IPS-NIHi11 (cell line): ENCODE data around the gene NBAS.
"Not testable (repeated sequence)": the region's sequence is repeated elsewhere in the genome, so short reads cannot be mapped to it uniquely, and the experiment has no call there.

Experiments used
- DNase-seq: peaks from one replicate; pipeline ENCODE4 v3.0.0; 2012; ENCODE audit warnings: mixed read lengths, low spot score

NBAS gene

GRCh38 chr2:15210542-15210941 lies 350.6 kb downstream of the NBAS start:
- not testable (repeated sequence) for DNase-seq

GRCh38 chr2:15206419-15206818 lies 354.7 kb downstream of the NBAS start:
- DNase-seq: no peak

- no peak for DNase-seq
Measured at GRCh38 chr2:15205562-15205961, 355.6 kb downstream of the NBAS start.

GRCh38 chr2:15201009-15201408 lies 360.1 kb downstream of the NBAS start:
- DNase-seq: no peak

GRCh38 chr2:15200581-15200980 lies 360.6 kb downstream of the NBAS start:
- DNase-seq: no peak

GRCh38 chr2:15198051-15198450 lies 363.1 kb downstream of the NBAS start:
- DNase-seq: no peak

- no peak for DNase-seq
Measured at GRCh38 chr2:15195813-15196212, 365.3 kb downstream of the NBAS start.

- no peak for DNase-seq
Measured at GRCh38 chr2:15191789-15192188, 369.3 kb downstream of the NBAS start.

- DNase-seq: peak; percentile 23
Measured at GRCh38 chr2:15189216-15189615, 371.9 kb downstream of the NBAS start.

GRCh38 chr2:15187702-15188101 lies 373.4 kb downstream of the NBAS start:
- DNase-seq: no peak

- DNase-seq: no peak
Measured at GRCh38 chr2:15186118-15186517, 375.0 kb downstream of the NBAS start.

- no peak for DNase-seq
Measured at GRCh38 chr2:15184491-15184890, 376.6 kb downstream of the NBAS start.

- DNase-seq: no peak
Measured at GRCh38 chr2:15182275-15182674, 378.9 kb downstream of the NBAS start.

- DNase-seq: no peak
Measured at GRCh38 chr2:15181092-15181745, 379.9 kb downstream of the NBAS start.

GRCh38 chr2:15180379-15180778 lies 380.8 kb downstream of the NBAS start:
- DNase-seq: no peak

GRCh38 chr2:15178946-15179345 lies 382.2 kb downstream of the NBAS start:
- DNase-seq: no peak

GRCh38 chr2:15177103-15177502 lies 384.0 kb downstream of the NBAS start:
- no peak for DNase-seq

GRCh38 chr2:15176604-15177003 lies 384.5 kb downstream of the NBAS start:
- no peak for DNase-seq

- DNase-seq: no peak
Measured at GRCh38 chr2:15174567-15174966, 386.6 kb downstream of the NBAS start.

- DNase-seq: no peak
Measured at GRCh38 chr2:15173501-15173900, 387.6 kb downstream of the NBAS start.

- no peak for DNase-seq
Measured at GRCh38 chr2:15172825-15173224, 388.3 kb downstream of the NBAS start.

- DNase-seq: peak; percentile 49
Measured at GRCh38 chr2:15170070-15170775, 390.9 kb downstream of the NBAS start.

GRCh38 chr2:15169326-15170069 lies 391.6 kb downstream of the NBAS start:
- no peak for DNase-seq
